GM18511 (cell line): ENCODE measurements around the gene GTF2H2C.
"Not testable (repeated sequence)": the region's sequence is repeated elsewhere in the genome, so short reads cannot be mapped to it uniquely, and the experiment has no call there.

ENCODE experiments used
- ATAC-seq: cut with Tn5 transposase; IDR thresholded peaks from one replicate; pipeline ENCODE4 v1.9.1; 2021; ENCODE audit warnings: mild to moderate bottlenecking, moderate library complexity; ENCODE audit not compliant: unreplicated experiment

The GTF2H2C gene

GRCh38 chr5:69559908-69560330 lies at the start of gene GTF2H2C:
TSS of gene GTF2H2C (plus strand) at chr5:69560191. CDS start at chr5:69565133, 4,942 bp downstream.
- peak; percentile 99 for ATAC-seq

DNA sequence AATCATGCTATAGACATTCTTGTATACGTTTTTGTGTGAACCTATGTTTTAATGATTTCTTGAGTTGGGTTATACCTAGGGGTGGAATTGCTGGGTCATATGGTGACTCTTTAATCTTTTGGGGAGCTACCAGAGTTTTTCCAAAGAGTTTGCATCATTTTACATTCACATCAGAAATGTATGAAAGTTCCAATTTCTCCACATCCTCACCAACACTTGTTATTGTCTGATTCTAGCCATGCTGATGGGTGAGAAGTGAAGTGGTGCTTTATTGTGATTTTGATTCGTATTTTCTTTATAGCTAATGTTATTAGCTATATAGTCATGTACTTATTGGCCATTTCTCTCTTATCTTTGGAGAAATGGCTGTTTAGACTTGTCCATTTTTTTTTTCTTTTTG lies 49.3 kb upstream of the GTF2H2C start:
- no peak for ATAC-seq

GRCh38 chr5:69512740-69513260 lies 47.2 kb upstream of the GTF2H2C start:
- ATAC-seq: no peak

GRCh38 chr5:69515570-69515969 lies 44.4 kb upstream of the GTF2H2C start:
- ATAC-seq: not testable (repeated sequence)

GRCh38 chr5:69516769-69517168 lies 43.2 kb upstream of the GTF2H2C start:
- no peak for ATAC-seq

DNA sequence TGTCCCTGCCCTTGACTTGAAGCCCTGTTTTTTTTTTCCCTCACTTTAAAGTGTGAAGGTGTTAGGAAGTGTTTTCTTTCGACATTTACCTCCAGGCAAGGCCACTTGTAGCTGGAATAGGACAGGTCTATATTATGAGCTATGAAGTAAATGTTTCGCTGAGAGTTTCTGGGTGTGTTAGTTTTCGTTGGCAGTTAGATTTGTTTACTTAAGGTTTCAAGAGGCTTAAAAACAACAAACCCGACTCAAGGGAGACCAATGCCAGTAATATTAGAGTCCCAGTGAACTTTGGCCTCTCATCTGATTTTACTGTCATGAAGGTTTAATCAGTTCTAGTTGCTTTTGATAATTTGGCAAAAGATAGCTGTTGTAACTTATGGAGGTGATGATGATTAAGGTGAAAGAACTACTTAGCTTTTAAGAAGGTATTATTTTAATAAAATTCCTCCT lies 42.2 kb upstream of the GTF2H2C start:
- no peak for ATAC-seq

- ATAC-seq: no peak
Measured at GRCh38 chr5:69519285-69519684, 40.7 kb upstream of the GTF2H2C start.

DNA sequence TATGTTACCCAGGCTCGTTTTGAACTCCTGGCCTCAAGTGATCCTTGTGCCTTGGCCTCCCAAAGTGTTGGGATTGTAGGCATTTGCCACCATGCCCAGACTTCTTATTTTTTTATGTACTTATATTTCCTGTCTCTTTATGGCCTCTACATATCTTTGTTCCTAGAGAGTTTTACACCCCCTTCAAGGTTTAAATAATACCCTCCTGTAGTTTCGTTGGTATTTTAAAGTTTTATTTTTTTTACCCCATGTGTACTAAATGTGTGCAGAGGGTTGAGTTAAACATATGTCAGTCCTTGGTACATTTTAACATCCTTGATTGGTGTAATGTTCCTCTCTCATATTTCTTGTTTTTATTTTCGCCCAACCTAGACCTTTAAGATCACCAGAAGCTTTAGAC lies 38.0 kb upstream of the GTF2H2C start:
- no peak for ATAC-seq

GRCh38 chr5:69525490-69525889 lies 34.5 kb upstream of the GTF2H2C start:
- no peak for ATAC-seq

GRCh38 chr5:69526660-69527059 lies 33.3 kb upstream of the GTF2H2C start:
- ATAC-seq: no peak

- no peak for ATAC-seq
Measured at GRCh38 chr5:69527128-69527770, 32.7 kb upstream of the GTF2H2C start.

- ATAC-seq: no peak
Measured at GRCh38 chr5:69528035-69528434, 32.0 kb upstream of the GTF2H2C start.

DNA sequence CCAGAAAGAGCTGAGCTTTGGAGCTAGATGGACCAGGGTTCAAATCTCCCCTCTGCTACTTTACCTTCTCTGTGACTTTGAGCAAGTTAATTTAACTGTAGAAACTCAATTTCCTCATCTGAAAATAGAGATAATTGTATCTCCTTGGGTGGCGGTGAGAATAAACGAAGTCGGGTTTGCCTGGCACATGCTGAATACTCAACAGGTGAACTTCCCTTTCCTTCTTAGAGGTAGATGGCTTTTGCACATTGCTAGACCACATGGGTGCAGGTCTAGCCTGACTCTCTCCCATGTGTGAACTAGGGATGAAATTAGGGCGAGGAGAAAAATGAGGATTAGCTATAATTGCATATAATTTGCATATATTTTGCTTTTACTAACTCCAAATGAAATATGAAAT lies 31.4 kb upstream of the GTF2H2C start:
- ATAC-seq: no peak

DNA sequence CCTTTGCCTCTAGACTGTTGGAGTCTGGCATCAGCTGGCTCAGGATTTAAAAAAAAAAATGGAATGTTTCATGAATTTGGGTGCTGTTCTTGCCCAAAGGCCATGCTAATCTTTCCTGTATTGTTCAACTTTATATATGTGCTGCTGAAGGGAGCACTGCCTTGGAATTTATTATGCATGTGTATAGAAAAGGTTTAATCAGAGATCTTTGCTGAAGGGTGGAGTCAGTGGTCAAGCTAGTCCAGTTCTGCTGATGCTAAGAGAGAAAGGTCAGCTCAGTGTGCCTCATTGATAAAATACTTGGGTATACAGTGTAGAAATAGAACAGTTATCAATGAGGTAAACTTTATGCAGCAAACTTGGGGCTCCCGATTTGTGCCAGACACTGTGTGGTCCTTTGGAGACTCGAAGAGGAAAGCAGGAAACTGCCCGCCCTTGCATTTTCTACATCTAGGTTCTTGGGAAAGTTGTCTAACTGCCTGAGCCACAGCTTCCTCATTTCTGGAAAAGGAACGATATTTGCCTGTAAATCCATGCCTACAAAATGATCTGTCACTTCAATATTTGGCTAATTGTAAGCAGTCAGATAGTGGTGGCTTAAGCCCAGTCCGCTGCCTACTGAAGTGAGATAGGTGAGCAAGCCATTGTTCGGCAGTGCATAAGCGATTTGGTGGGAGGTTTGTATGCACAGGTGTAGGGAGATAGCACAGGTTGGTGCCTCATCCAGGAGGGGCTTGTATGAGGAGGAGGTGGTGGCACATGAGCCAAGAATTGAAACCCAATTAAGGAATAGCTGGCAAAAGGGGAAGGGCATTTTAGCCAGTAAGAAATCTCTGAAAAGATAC lies 29.2 kb upstream of the GTF2H2C start:
- no peak for ATAC-seq

DNA sequence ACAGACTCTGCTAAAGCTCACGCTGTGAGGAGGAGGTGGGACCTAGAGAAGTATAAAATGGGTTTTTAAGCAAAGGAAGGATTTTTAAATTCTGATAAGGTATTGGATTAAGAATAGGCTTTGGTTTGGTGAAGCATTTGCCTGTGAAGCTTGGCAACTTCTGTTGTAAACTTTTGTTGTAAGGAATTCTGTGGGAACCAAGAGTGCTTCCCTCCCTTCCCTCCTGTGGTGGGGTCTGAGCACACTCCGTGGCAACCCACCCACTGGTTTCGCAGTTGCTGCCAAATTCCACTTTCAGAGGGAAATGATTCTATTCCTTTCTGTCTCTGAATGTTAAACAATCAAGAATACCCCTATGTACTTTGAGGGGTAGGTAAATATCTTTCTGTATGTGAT lies 28.6 kb upstream of the GTF2H2C start:
- no peak for ATAC-seq

DNA sequence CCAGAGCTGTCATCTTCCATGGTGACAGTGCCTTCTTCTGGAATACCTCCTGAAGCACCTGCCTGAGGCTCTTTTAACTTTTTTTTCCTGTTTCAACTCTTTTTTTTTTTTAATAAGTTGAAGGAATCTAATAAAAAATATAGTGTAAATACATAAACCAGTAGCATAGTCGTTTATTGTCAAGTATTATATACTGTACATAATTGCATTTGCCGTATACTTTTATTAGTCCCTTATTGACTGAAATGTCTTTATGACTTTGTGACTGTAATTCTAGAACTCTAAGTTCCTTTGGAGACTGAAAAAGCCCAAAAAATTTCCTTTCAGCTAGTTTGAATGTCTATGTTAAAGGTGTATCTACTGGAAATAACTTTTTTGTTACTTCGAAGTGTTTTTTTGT lies 22.1 kb upstream of the GTF2H2C start:
- not testable (repeated sequence) for ATAC-seq

DNA sequence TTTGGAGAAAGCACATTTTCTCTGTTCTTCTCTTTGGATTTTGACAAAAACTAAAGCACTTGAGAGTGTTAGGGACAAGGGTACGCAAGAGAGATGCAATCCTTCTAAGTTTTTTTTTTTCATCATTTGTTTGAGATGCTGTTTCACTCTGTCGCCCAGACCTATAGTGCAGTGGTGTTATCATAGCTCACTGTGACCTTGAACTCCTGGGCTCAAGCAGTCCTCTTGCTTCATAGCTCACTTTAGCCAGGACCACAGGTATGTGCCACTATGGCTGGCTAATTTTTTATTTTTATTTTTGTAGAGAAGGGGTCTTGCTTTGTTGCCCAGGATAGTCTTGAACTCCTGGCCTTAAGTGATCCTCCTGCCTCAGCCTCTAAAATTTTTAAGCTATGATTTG lies 21.3 kb upstream of the GTF2H2C start:
- not testable (repeated sequence) for ATAC-seq

- not testable (repeated sequence) for ATAC-seq
Measured at GRCh38 chr5:69541347-69541746, 18.6 kb upstream of the GTF2H2C start.

- not testable (repeated sequence) for ATAC-seq
Measured at GRCh38 chr5:69542838-69543618, 17.0 kb upstream of the GTF2H2C start.

DNA sequence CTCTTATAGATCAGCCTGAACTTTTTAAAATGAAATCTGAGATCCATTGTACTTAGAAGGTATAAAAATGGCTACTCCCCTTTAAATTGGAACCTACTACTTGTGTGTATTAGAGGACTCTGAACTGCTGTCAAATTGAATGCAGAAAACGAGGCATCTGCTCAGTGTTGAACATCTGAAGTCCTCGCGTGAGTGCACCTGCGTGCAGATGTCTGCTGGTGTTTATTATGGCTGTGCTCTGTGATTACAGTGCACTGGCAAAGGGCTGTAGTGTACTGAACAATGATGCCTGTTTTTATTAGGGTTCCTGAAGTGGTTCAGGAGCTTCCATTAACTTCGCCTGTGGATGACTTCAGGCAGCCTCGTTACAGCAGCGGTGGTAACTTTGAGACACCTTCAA lies 15.4 kb upstream of the GTF2H2C start:
- not testable (repeated sequence) for ATAC-seq
